ENCODE measurements around the gene REV1.

- TF ChIP-seq EP300 (IDR thresholded peaks at IDR 0.05) (no peak), CTCF (IDR thresholded peaks at IDR 0.05) (no peak), POLR2A (IDR thresholded peaks at IDR 0.05) (no peak)
These were observed 107.7 kb downstream of the REV1 start for GRCh38 chr2:99382143-99382542.
